Panc1 (cell line): ENCODE data around the gene MLPH. TPM values are rescaled to one million over a fixed set of nuclear protein-coding genes. Genes with fewer than 3 reads are reported as not detected.

Source experiments
- ATAC-seq: fragments of 200-7000 bp; cut with Tn5 transposase; 2 replicates; pipeline ENCODE4 v1.9.1; 2020; ENCODE audit warnings: mild to moderate bottlenecking, moderate library complexity
- BruUV-seq: library from RNA; stranded (reverse); fragments of 400-500 nt; replicated peaks from 2 replicates; lab custom pipeline; 2021; lab: Mats Ljungman, UMichigan
- CTCF ChIA-PET: fragments of 300-600 bp; sonication (Branson Sonifier 250); formaldehyde crosslinking; loops from one replicate; lab custom pipeline; 2022; ENCODE audit warnings: antibody characterized with exemption; lab: Charles Lee
- POLR2A ChIA-PET: fragments of 300-600 bp; sonication (Branson Sonifier 250); formaldehyde crosslinking; loops from one replicate; lab custom pipeline; 2022; ENCODE audit warnings: antibody characterized with exemption; lab: Charles Lee
- DNase-seq: peaks from one replicate; pipeline ENCODE4 v3.0.0-alpha.2; 2010; ENCODE audit warnings: low read depth, low spot score
- H3K27ac ChIP-seq: 2 replicates; pipeline ENCODE4 v1.5.1; 2011; ENCODE audit warnings: mild to moderate bottlenecking, low read length, inconsistent platforms
- H3K27me3 ChIP-seq: fragments of 200-500 bp; sonication (Bioruptor generic); 2 replicates; pipeline ENCODE4 v1.6.0; 2014; ENCODE audit warnings: low read length, inconsistent platforms; ENCODE audit not compliant: control insufficient read depth, insufficient read depth
- H3K36me3 ChIP-seq: fragments of 200-500 bp; sonication (Bioruptor generic); 2 replicates; pipeline ENCODE4 v1.5.1; 2014; ENCODE audit warnings: inconsistent platforms, mild to moderate bottlenecking, low read length, moderate library complexity; ENCODE audit not compliant: control insufficient read depth, insufficient read depth
- H3K4me1 ChIP-seq: 2 replicates; pipeline ENCODE4 v1.5.1; 2011; ENCODE audit warnings: inconsistent platforms, mild to moderate bottlenecking, low read length, moderate library complexity; ENCODE audit not compliant: control insufficient read depth, insufficient read depth
- H3K4me3 ChIP-seq, 2 experiments: 2 replicates each; pipeline ENCODE4 v1.5.1; 2011 to 2012; ENCODE audit warnings: low read depth in 2 of 2, low read length in 2 of 2, mild to moderate bottlenecking in 2 of 2, inconsistent platforms in 1 of 2, moderate library complexity in 1 of 2
- H3K9me3 ChIP-seq: fragments of 200-500 bp; sonication (Bioruptor generic); 2 replicates; pipeline ENCODE4 v1.5.1; 2014; ENCODE audit warnings: low read depth, mild to moderate bottlenecking, inconsistent platforms, low read length, moderate library complexity; ENCODE audit not compliant: control insufficient read depth, insufficient read depth
- POLR2AphosphoS5 ChIP-seq: IDR thresholded peaks from 2 replicates; pipeline ENCODE4 v1.6.1; 2012; ENCODE audit warnings: mild to moderate bottlenecking, low read depth, low read length, moderate library complexity
- SIN3A ChIP-seq: IDR thresholded peaks from 2 replicates; pipeline ENCODE4 v1.6.1; 2012; ENCODE audit warnings: low read depth, mild to moderate bottlenecking, low read length, moderate library complexity, borderline replicate concordance; ENCODE audit not compliant: insufficient read depth
- TCF7L2 ChIP-seq: IDR thresholded peaks from 2 replicates; pipeline ENCODE4 v1.6.1; 2011; ENCODE audit warnings: mild to moderate bottlenecking, low read depth, low read length, inconsistent platforms
- in situ Hi-C: cut with HindIII; loops from 2 replicates; pipeline ENCODE4 v1.10.0; 2016; ENCODE audit warnings: low sequenced_read_pairs, low pct_unique_long_range_greater_than_20kb
- intact Hi-C: fragments of 100-400 bp; cut with micrococcal nuclease; formaldehyde crosslinking; loops from one replicate; pipeline ENCODE4 v1.10.0; 2022; ENCODE audit not compliant: unreplicated experiment
- total RNA-seq: library from RNA; stranded (reverse); gene quantifications from one replicate; pipeline ENCODE4 v1.2.1, GENCODE V29; 2021; ENCODE audit not compliant: unreplicated experiment
- TF ChIP-seq, protein P1 (sequence below), 2 experiments: IDR thresholded peaks; 2 replicates each; pipeline ENCODE4 v1.6.1; 2011 to 2012; ENCODE audit warnings: low read depth in 2 of 2, control low read depth in 1 of 2, low read length in 1 of 2, mild to moderate bottlenecking in 1 of 2, moderate library complexity in 1 of 2; ENCODE audit not compliant: insufficient read depth in 1 of 2
- TF ChIP-seq, protein P2 (sequence below): fragments of 450-650 bp; IDR thresholded peaks from 2 replicates; pipeline ENCODE4 v1.5.1; 2017; ENCODE audit warnings: mild to moderate bottlenecking

Gene MLPH
- total RNA-seq, 1 experiment from 2014 or later = 60.2 TPM

DNA sequence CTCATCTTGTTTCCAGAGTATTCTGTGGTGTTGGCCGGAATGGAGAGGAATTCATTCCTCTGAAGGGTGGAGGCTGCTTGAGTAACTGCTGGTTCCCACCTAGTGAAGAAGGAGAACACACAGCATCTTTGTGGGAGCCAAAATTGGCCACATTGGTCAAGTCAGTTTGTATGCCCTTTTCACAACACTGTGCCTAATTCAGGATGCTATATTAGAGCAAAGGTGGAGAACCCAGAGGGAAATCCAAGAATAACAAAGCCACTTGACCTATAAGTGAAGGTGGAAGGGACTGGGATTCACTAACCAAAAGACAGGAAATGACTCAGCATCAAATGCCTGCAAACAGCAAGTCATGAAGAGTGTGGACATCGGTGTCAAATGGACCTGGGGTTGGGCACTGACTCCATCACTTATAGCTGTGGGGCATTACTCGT, 27.3 kb upstream of the MLPH start:
- ATAC-seq = no peak; the same call in 1 of the 2 replicates
- no peak for TF ChIP-seq POLR2AphosphoS5
- TF ChIP-seq TCF7L2 = no peak
- TF ChIP-seq SIN3A = no peak
- TF ChIP-seq, protein P1, sequence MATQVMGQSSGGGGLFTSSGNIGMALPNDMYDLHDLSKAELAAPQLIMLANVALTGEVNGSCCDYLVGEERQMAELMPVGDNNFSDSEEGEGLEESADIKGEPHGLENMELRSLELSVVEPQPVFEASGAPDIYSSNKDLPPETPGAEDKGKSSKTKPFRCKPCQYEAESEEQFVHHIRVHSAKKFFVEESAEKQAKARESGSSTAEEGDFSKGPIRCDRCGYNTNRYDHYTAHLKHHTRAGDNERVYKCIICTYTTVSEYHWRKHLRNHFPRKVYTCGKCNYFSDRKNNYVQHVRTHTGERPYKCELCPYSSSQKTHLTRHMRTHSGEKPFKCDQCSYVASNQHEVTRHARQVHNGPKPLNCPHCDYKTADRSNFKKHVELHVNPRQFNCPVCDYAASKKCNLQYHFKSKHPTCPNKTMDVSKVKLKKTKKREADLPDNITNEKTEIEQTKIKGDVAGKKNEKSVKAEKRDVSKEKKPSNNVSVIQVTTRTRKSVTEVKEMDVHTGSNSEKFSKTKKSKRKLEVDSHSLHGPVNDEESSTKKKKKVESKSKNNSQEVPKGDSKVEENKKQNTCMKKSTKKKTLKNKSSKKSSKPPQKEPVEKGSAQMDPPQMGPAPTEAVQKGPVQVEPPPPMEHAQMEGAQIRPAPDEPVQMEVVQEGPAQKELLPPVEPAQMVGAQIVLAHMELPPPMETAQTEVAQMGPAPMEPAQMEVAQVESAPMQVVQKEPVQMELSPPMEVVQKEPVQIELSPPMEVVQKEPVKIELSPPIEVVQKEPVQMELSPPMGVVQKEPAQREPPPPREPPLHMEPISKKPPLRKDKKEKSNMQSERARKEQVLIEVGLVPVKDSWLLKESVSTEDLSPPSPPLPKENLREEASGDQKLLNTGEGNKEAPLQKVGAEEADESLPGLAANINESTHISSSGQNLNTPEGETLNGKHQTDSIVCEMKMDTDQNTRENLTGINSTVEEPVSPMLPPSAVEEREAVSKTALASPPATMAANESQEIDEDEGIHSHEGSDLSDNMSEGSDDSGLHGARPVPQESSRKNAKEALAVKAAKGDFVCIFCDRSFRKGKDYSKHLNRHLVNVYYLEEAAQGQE (IDR thresholded peaks at IDR 0.05; ENCODE audit: insufficient read depth in 1 of 2, low read depth in 2 of 2, low read length in 1 of 2) = no peak
- TF ChIP-seq, protein P2, sequence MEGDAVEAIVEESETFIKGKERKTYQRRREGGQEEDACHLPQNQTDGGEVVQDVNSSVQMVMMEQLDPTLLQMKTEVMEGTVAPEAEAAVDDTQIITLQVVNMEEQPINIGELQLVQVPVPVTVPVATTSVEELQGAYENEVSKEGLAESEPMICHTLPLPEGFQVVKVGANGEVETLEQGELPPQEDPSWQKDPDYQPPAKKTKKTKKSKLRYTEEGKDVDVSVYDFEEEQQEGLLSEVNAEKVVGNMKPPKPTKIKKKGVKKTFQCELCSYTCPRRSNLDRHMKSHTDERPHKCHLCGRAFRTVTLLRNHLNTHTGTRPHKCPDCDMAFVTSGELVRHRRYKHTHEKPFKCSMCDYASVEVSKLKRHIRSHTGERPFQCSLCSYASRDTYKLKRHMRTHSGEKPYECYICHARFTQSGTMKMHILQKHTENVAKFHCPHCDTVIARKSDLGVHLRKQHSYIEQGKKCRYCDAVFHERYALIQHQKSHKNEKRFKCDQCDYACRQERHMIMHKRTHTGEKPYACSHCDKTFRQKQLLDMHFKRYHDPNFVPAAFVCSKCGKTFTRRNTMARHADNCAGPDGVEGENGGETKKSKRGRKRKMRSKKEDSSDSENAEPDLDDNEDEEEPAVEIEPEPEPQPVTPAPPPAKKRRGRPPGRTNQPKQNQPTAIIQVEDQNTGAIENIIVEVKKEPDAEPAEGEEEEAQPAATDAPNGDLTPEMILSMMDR = no peak
- H3K4me3 ChIP-seq = no peak overlapping the region
- ChIA-PET CTCF (no interaction called here), POLR2A (no interaction called here)
- intact Hi-C loops (no loop called here), in situ Hi-C loops (no loop called here)
- no peak overlapping the region for H3K27ac ChIP-seq
- H3K36me3 ChIP-seq = no peaks in the 10 kb centered on the region
- no peak for DNase-seq
- no peaks in the 10 kb centered on the region for H3K9me3 ChIP-seq
- no peaks in the 10 kb centered on the region for H3K27me3 ChIP-seq
- H3K4me1 ChIP-seq = no peaks in the 10 kb centered on the region
- no TSS peak for BruUV-seq

DNA sequence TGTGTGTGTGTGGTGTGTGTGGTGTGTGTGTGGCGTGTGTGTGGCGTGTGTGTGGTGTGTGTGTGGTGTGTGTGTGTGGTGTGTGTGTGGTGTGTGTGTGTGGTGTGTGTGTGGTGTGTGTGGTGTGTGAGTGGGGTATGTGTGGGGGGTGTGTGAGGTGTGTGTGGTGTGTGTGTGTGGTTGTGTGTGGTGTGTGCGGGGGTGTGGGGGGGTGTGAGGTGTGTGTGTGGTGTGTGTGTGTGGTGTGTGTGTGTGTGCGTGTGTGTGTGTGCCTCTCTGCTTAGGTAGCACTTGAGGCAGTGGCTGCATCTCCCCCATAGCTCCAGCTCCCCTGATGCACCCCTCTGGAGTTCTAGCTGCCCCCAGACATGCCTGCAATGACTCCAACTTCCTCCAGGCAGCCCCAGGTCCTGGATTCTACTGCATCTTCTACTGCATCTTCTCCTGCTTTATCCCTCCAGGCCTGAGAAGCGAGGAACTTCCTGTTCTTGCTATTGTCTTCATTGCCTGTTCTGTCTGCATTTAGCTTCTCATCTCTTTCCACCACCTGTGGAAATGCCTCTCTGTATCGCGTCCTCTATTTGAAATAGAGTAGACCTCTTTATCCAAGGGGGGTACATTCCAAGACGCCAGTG, 22.2 kb upstream of the MLPH start:
- POLR2A ChIA-PET = interaction anchor here (0.7 kb wide), 1 partner anchor 23 kb away, joined by 3 read pairs; no protein-coding TSS in a partner anchor
- no peaks in the 10 kb centered on the region for H3K9me3 ChIP-seq
- no peak overlapping the region for H3K27ac ChIP-seq
- H3K27me3 ChIP-seq = no peaks in the 10 kb centered on the region
- ATAC-seq (0 out of 2 replicates have a peak, but pooled peaks have one; percentile 63), DNase-seq (no peak)
- TF ChIP-seq, protein P2 = no peak
- TF ChIP-seq SIN3A = no peak
- TF ChIP-seq, protein P1 (IDR thresholded peaks at IDR 0.05; ENCODE audit: insufficient read depth in 1 of 2, low read depth in 2 of 2, low read length in 1 of 2) = no peak
- in situ Hi-C loops = no loop called here
- CTCF ChIA-PET = no interaction called here
- intact Hi-C loops = no loop called here
- H3K4me3 ChIP-seq = no peak overlapping the region
- BruUV-seq = no TSS peak
- H3K4me1 ChIP-seq = no peaks in the 10 kb centered on the region
- no peaks in the 10 kb centered on the region for H3K36me3 ChIP-seq
